Measurements from ENCODE around the gene TSPEAR.

GRCh38 chr21:44564099-44564498 is 147.3 kb downstream of the TSPEAR start:
- TF ChIP-seq CTCF (IDR thresholded peaks at IDR 0.05) (no peak), SP1 (CRISPR knock-in tag; conservative IDR thresholded peaks at IDR 0.05) (no peak), MAX (CRISPR knock-in tag; IDR thresholded peaks at IDR 0.05) (no peak), MYBL2 (CRISPR knock-in tag; IDR thresholded peaks at IDR 0.05) (no peak), SMAD4 (CRISPR knock-in tag; IDR thresholded peaks at IDR 0.05) (no peak), FOXP4 (CRISPR knock-in tag; IDR thresholded peaks at IDR 0.05) (no peak), IRF1 (CRISPR knock-in tag; IDR thresholded peaks at IDR 0.05) (no peak), ATF6 (CRISPR knock-in tag; IDR thresholded peaks at IDR 0.05) (no peak), USF2 (CRISPR knock-in tag; IDR thresholded peaks at IDR 0.05) (no peak), E2F5 (CRISPR knock-in tag; IDR thresholded peaks at IDR 0.05) (no peak), ATF3 (CRISPR knock-in tag; conservative IDR thresholded peaks at IDR 0.05) (no peak), E2F1 (CRISPR knock-in tag; IDR thresholded peaks at IDR 0.05) (no peak), AFF4 (CRISPR knock-in tag; IDR thresholded peaks at IDR 0.05; ENCODE audit: borderline replicate concordance) (no peak)
